ENCODE results near the gene ACVR1B. TPM values are rescaled to one million over a fixed set of nuclear protein-coding genes. Genes with fewer than 3 reads are reported as not detected.

ACVR1B gene
- total and polyA plus RNA-seq, 2 experiments from 2014 or later = 2.4 to 7.5 TPM

DNA sequence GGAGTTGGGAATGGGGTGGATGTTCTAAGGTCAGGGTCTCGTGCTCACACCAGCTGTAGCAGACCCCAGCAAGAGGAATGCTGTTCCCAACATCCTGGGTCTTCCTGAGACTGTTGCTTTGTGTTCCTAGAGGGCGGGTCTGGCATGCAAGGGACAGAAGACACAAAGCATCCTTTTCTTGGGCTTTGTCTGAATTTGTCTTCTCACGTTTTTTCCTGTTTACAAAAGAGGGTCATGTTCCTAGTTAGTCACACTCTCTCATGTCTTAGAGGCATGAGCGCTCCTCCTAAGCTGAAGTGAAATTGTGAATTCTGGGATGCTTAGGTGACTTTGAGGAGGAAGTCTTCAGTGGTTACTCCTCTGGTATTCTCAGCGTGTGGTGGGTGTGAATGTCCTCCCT lies 45.6 kb downstream of the ACVR1B start:
- H3K79me2 ChIP-seq (replicated peaks; ENCODE audit: insufficient read depth) = no peaks in the 10 kb centered on the region
- Mint-ChIP-seq H3K27ac (no peak overlapping the region), H3K4me3 (no peak overlapping the region), H3K4me1 (peaks cover 10% of the 10 kb centered on the region), H3K9me3 (no peaks in the 10 kb centered on the region), H3K36me3 (ENCODE audit: low read depth) (peaks cover 21% of the 10 kb centered on the region), H3K27me3 (ENCODE audit: insufficient read depth, low read depth, poor library complexity) (peaks cover 14% of the 10 kb centered on the region)
- H3K4me3 ChIP-seq = no peak overlapping the region
- H3K27me3 ChIP-seq (ENCODE audit: insufficient read depth) = no peaks in the 10 kb centered on the region
- H4K20me1 ChIP-seq (replicated peaks; ENCODE audit: insufficient read depth) = no peaks in the 10 kb centered on the region; the same call in 1 of the 2 replicates
- H3F3A ChIP-seq (replicated peaks; ENCODE audit: low read depth) = no peaks in the 10 kb centered on the region
- no peak overlapping the region for H2AFZ ChIP-seq
- TF ChIP-seq NANOG (IDR thresholded peaks at IDR 0.05; ENCODE audit: borderline replicate concordance) = no peak
- TF ChIP-seq, protein P1, sequence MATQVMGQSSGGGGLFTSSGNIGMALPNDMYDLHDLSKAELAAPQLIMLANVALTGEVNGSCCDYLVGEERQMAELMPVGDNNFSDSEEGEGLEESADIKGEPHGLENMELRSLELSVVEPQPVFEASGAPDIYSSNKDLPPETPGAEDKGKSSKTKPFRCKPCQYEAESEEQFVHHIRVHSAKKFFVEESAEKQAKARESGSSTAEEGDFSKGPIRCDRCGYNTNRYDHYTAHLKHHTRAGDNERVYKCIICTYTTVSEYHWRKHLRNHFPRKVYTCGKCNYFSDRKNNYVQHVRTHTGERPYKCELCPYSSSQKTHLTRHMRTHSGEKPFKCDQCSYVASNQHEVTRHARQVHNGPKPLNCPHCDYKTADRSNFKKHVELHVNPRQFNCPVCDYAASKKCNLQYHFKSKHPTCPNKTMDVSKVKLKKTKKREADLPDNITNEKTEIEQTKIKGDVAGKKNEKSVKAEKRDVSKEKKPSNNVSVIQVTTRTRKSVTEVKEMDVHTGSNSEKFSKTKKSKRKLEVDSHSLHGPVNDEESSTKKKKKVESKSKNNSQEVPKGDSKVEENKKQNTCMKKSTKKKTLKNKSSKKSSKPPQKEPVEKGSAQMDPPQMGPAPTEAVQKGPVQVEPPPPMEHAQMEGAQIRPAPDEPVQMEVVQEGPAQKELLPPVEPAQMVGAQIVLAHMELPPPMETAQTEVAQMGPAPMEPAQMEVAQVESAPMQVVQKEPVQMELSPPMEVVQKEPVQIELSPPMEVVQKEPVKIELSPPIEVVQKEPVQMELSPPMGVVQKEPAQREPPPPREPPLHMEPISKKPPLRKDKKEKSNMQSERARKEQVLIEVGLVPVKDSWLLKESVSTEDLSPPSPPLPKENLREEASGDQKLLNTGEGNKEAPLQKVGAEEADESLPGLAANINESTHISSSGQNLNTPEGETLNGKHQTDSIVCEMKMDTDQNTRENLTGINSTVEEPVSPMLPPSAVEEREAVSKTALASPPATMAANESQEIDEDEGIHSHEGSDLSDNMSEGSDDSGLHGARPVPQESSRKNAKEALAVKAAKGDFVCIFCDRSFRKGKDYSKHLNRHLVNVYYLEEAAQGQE (IDR thresholded peaks at IDR 0.05; ENCODE audit: unreplicated experiment) = no peak
- TF ChIP-seq STAT1 (IDR thresholded peaks at IDR 0.05; ENCODE audit: unreplicated experiment) = no peak
- TF ChIP-seq CREB1 (CRISPR knock-in tag; IDR thresholded peaks at IDR 0.05; ENCODE audit: low read depth) = no peak
- no peak for TF ChIP-seq CTCF (conservative IDR thresholded peaks at IDR 0.05; ENCODE audit: low read depth in 2 of 2)
- TF ChIP-seq ZNF114 (CRISPR knock-in tag; IDR thresholded peaks at IDR 0.05) = no peak
- no peak for TF ChIP-seq POLR2AphosphoS5 (IDR thresholded peaks at IDR 0.05; ENCODE audit: low read depth)
- no peak for TF ChIP-seq JUNB (IDR thresholded peaks at IDR 0.05; ENCODE audit: unreplicated experiment)
- ATAC-seq (no peak), DNase-seq (ENCODE audit: low spot score) (no peak)
- H3K4me1 ChIP-seq (ENCODE audit: insufficient read depth) = no peaks in the 10 kb centered on the region
- no peak overlapping the region for H3K27ac ChIP-seq (ENCODE audit: low read depth)
- H3K9me2 ChIP-seq (ENCODE audit: insufficient read depth) = no peaks in the 10 kb centered on the region
- no peak overlapping the region for H3K4me2 ChIP-seq
- 0 out of 2 replicates have a peak, but pooled peaks cover 3% of the 10 kb centered on the region for H3K36me3 ChIP-seq (ENCODE audit: insufficient read depth)

DNA sequence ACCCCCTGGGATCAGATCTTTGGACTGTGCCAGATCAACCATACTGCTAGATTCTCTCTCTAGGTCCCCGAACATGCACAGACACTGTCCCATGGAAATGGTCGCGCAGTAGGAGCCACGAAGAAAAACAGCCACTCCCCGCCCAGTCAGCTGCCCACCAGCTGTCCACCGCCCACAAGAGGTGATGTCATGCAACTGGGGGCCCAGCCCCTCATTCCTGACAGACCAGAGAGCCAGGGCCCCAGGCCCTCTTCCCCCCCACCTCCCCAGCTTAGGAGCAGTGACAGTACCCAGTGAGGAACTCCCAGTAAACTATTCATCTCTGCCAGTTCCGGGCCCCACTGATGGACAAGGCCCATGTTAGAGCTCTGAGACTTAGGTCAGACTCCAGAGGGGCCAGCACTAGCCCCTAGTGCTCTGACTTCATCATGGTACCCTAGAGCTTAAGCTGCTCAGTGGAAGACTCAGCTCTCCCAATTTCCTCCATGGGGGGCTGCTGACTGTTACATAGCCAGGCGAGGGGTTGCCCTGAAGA lies 51.6 kb downstream of the ACVR1B start:
- no peak overlapping the region for H3K4me2 ChIP-seq
- ATAC-seq (no peak), DNase-seq (ENCODE audit: low spot score) (no peak)
- H3K4me3 ChIP-seq = no peak overlapping the region
- no peaks in the 10 kb centered on the region for H3K79me2 ChIP-seq (replicated peaks; ENCODE audit: insufficient read depth)
- no peaks in the 10 kb centered on the region for H3K36me3 ChIP-seq (ENCODE audit: insufficient read depth)
- no peak overlapping the region for H3K27ac ChIP-seq (ENCODE audit: low read depth)
- H2AFZ ChIP-seq = no peak overlapping the region
- no peaks in the 10 kb centered on the region; the same call in 1 of the 2 replicates for H4K20me1 ChIP-seq (replicated peaks; ENCODE audit: insufficient read depth)
- Mint-ChIP-seq H3K36me3 (ENCODE audit: low read depth) (peaks cover 7% of the 10 kb centered on the region; the same call in 2 of the 3 replicates), H3K27me3 (ENCODE audit: insufficient read depth, low read depth, poor library complexity) (peaks cover 40% of the 10 kb centered on the region), H3K4me1 (peaks cover 24% of the 10 kb centered on the region), H3K4me3 (no peak overlapping the region), H3K9me3 (no peaks in the 10 kb centered on the region; the same call in 2 of the 3 replicates), H3K27ac (no peak overlapping the region)
- H3F3A ChIP-seq (replicated peaks; ENCODE audit: low read depth) = peaks cover 7% of the 10 kb centered on the region; the same call in 1 of the 2 replicates
- no peaks in the 10 kb centered on the region for H3K9me2 ChIP-seq (ENCODE audit: insufficient read depth)
- TF ChIP-seq EZH2 (IDR thresholded peaks at IDR 0.05; ENCODE audit: low read depth, unreplicated experiment) (no peak), ETS1 (IDR thresholded peaks at IDR 0.05) (no peak)
- peaks cover 38% of the 10 kb centered on the region for H3K27me3 ChIP-seq (ENCODE audit: insufficient read depth)
- H3K4me1 ChIP-seq (ENCODE audit: insufficient read depth) = peaks cover 8% of the 10 kb centered on the region; the same call in 1 of the 2 replicates

Data from GM23338 (cell line).